Stimulated activated CD4-positive, alpha-beta T cell treated with anti-CD3 and anti-CD28 coated beads, Interleukin-1b, Interleukin-23, amount 100 ng/mL, for 1 hour (primary cell): ENCODE results near the gene MAGEB1.

Experiments
- DNase-seq, 2 donors: peaks; one replicate each; pipeline ENCODE4 v3.0.0-alpha.2; 2020; ENCODE audit warnings: low read depth in 2 of 2

The MAGEB1 gene

GRCh38 chrX:30246769-30247489 lies at the start of gene MAGEB1:
Gene MAGEB1, plus strand, starts transcription at chrX:30247146. Its CDS starts 3,348 bp downstream, at chrX:30250494.
- no peak for DNase-seq

DNA sequence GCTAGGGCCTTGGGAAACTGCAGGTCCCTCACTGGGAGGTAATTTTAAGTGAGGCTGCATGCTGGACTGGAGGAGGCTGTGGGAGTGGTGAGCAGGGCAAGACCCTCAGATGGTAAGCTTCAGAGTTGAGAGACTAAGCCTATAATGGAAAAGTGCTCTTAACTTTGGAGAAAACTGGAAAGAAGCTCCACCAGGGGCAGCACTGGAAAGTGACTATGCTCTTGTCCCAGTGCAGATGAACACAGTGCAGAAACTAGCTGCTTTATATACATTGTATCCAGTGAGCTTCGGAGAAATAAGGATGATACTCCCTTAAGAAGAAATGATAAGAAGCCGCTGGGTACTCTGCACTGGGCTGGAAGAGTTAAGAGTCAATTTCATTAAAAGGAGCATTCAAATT lies 34.8 kb upstream of the MAGEB1 start:
- DNase-seq: no peak

- no peak for DNase-seq
Measured at GRCh38 chrX:30215357-30215843, 31.5 kb upstream of the MAGEB1 start, which contains the start of gene MAGEB2. Gene MAGEB2, plus strand, starts transcription at chrX:30215563. Its CDS starts 3,018 bp downstream, at chrX:30218581.

DNA sequence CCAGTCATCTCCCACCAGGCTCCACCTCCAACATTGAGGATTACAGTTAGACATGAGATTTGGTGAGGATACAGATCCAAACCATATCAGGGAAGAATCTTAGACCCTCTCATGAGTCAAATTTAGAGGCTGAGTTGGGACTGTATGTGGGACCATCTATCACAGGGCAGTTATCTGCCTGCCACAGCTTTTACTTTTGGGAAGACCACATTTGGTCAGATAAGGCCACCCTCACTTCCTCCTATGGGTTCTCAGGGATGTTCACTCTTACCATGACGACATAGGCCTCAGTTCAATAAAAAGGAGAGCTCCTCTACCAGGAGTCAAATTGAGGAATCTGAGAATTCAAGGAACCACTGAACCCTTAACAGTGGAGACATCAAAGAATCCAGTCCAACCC lies 29.5 kb upstream of the MAGEB1 start:
- DNase-seq: no peak

GRCh38 chrX:30219372-30219771 lies 27.6 kb upstream of the MAGEB1 start:
- no peak for DNase-seq

GRCh38 chrX:30220661-30221060 lies 26.3 kb upstream of the MAGEB1 start:
- DNase-seq: no peak

DNA sequence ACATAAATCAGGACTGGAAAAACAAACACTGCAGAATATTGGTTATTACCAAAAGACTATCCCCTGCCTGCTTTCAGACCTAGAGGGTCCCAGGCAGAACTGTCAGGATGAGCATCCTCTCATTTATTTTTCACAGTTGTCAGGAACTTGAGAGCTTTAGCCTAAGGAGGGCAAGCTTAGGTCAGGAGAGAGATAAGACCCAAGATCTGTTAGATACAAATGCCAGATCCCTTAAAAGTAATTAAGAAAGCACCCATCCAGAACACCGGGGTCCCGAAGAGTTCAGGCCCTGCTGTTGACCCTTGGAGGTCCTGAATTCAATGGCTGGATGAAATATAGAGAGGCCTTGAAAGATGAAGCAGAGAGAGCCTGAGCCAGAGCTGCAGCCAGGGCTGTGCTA lies 22.4 kb upstream of the MAGEB1 start:
- DNase-seq: no peak

- DNase-seq: no peak
Measured at GRCh38 chrX:30228526-30228925, 18.4 kb upstream of the MAGEB1 start.

GRCh38 chrX:30230395-30230794 lies 16.6 kb upstream of the MAGEB1 start, which contains the start of gene MAGEB3:
Gene MAGEB3, plus strand, starts transcription at chrX:30230657. Its CDS starts 5,268 bp downstream, at chrX:30235925.
- no peak for DNase-seq

DNA sequence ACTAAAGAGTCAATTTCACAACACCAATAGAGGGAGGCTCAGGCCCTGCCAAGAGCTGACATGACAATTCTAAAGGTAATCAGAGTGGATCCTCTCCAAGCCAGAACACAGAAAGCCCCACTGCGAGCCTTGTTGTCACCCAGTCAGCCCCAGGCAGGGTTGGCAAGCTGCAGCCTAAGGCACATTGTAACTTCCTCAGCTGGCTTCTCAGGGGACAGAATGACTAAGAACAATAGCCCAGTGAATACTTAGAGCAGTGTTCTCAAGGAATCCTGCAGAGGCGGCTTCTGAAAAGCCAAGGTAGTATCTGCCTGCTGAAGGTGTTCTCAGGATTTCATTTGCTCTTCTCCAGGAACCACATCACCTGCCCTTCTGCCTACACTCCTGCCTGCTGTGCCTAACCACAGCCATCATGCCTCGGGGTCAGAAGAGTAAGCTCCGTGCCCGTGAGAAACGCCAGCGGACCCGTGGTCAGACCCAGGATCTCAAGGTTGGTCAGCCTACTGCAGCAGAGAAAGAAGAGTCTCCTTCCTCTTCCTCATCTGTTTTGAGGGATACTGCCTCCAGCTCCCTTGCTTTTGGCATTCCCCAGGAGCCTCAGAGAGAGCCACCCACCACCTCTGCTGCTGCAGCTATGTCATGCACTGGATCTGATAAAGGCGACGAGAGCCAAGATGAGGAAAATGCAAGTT lies 5.1 kb upstream of the MAGEB1 start, which contains the start of gene MAGEB4:
Gene MAGEB4 (plus strand): TSS at position 277 of the 692 bp plus-strand sequence. CDS start 136 bp downstream, at position 413.
- DNase-seq: no peak

DNA sequence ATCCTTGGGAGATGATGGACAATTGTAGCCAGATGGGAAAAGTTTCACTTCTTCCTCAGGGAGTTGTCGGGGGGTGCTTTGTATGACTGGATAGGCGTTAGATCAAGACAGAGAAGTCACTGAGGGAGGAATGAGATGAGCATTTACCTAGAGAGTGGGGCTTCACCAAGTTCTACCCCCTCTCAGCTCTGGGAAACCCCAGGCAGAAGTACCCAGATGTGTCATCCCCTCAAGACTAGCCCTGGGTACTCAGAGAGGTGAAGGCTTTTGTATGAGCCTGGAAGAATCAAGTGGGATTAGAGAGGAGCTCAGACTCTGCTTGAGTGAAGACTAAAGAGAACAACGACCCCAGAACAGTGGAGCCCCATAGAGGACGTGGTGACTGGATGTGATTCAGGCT lies 1.9 kb downstream of the MAGEB1 start:
- DNase-seq: no peak

DNA sequence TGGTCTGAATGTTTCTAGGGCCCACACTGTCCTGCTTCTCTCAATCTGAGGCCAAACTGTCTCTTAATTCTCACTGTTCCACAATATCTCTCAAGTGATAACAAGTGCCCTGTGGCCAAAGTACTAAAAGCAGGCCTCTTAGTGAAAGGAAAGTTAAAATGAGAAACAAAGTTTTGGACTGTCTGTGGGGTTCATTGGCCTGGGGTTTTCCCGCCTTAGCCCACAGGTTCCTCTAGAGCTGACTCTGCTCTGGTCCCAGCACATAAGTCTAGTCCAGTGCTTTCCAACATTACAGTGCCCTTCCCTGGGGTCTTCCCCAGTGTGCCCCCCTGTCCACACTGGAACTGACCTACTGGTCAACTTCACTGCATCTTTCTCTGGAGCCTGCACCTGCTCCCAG lies 6.3 kb downstream of the MAGEB1 start:
- DNase-seq: no peak

- no peak for DNase-seq
Measured at GRCh38 chrX:30259927-30260326, 13.0 kb downstream of the MAGEB1 start.

- no peak for DNase-seq
Measured at GRCh38 chrX:30261012-30261411, 14.1 kb downstream of the MAGEB1 start.

DNA sequence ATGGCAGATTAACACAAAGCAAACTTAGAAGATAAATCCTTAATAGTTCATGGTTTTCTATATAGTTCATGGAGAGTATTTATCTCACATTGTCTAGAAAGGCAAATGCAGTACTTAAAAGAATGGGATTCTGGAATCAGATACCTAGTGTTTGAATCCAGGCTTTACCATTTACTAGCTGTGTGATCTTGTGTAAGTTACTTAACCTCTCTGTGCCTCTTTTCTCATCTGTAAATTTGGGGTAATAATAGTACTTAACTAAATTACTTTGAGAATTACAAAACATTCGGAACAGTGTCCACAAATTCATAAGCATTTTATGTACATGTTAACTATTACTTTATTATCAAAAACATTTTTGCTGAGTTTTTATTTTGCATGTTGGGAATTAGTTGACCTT lies 15.8 kb downstream of the MAGEB1 start:
- DNase-seq: no peak

- DNase-seq: no peak
Measured at GRCh38 chrX:30270639-30271038, 23.7 kb downstream of the MAGEB1 start.

- no peak for DNase-seq
Measured at GRCh38 chrX:30275498-30275897, 28.6 kb downstream of the MAGEB1 start.

- no peak for DNase-seq
Measured at GRCh38 chrX:30278365-30278764, 31.4 kb downstream of the MAGEB1 start.

- no peak for DNase-seq
Measured at GRCh38 chrX:30280428-30280827, 33.5 kb downstream of the MAGEB1 start.

DNA sequence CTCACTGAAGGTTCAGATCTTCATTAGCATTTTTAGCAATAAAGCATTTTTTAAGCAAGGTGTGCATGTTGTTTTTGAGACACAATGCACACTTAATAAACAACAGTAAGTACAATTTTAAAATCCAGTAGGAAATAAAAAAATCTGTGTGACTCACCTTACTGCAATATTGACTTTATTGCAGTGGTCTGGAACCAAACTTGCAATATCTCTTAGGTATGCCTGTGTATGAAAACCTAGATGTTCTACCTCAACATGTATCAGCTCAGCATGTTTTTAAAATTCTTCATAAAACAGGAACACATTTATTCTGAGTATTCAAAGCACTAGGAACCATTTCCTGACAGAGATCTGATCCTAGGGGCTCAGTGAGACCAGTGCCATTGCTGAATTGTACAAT lies 35.6 kb downstream of the MAGEB1 start:
- DNase-seq: no peak

DNA sequence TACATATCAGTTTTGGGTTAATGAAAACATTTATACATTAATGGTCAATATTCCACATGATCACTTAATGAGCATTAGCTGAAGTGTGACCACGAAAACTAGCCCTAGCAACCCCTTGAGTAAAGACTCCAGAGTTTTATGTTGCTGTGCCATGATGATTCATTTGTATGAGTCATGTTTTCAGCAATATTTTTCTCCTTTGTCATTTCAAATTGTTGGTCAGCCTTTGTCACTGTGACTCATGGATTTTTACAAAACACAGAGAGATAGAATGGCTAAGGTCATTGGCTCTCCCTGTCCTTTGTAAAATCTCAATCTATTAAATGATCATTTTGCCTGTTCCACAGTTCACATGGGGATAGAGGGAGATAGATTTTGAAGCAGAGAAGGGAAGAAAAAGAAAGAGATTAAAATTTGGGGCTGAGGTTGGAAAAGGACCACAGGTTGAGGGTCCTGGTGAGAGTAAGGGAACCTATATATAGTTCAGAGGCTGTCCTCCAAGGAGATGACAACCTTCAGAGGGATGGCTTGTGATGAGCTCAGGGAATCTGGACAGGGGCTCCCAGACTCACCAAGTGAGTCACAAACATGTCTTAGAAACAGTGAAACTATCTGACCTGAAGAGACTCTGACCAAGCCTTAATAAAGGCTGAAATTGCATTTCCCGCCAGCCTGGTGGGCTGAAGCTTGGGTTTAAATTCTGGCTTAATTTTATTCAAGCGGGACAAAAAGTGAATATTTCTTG lies 36.7 kb downstream of the MAGEB1 start:
- DNase-seq: no peak
